ENCODE data around the gene PTPRD. TPM values are rescaled to one million over a fixed set of nuclear protein-coding genes. Genes with fewer than 3 reads are reported as not detected.

Gene PTPRD
- total RNA-seq, 1 experiment from 2014 or later: 32.5 TPM

GRCh38 chr9:10371824-10372223 is 241.0 kb downstream of the PTPRD start:
- Mint-ChIP-seq H3K9me3 (no peaks in the 10 kb centered on the region), H3K27me3 (ENCODE audit: low read depth) (no peaks in the 10 kb centered on the region), H3K27ac (peak overlapping the region in 2 of 3 experiments; percentile 36 to 68; a peak in 2 of 7 replicates), H3K4me3 (no peak overlapping the region), H3K4me1 (peaks cover 13% of the 10 kb centered on the region in 2 experiments), H3K36me3 (ENCODE audit: insufficient read depth in 1 of 3, low read depth in 3 of 3) (no peaks in the 10 kb centered on the region)
- DNase-seq: no peak
- H2BK120ac ChIP-seq (ENCODE audit: low read depth, low read length, poor library complexity, severe bottlenecking): no peak overlapping the region
- no peaks in the 10 kb centered on the region for H3K27me3 ChIP-seq (ENCODE audit: insufficient read depth, low read length)
- H3K14ac ChIP-seq (ENCODE audit: insufficient read depth, low read length): no peak overlapping the region
- no peak overlapping the region for H2BK5ac ChIP-seq (ENCODE audit: insufficient read length, low read length)
- H4K5ac ChIP-seq (ENCODE audit: insufficient read length, low read depth, low read length): no peak overlapping the region
- no peaks in the 10 kb centered on the region for H3K23me2 ChIP-seq (ENCODE audit: insufficient read length, low read depth, low read length, poor library complexity, severe bottlenecking)
- no peak overlapping the region for H3K27ac ChIP-seq (ENCODE audit: insufficient read length, low read depth, low read length)
- no peak overlapping the region for H2BK20ac ChIP-seq (ENCODE audit: low read depth, low read length, poor library complexity, severe bottlenecking)
- no peak overlapping the region for H3K4ac ChIP-seq (ENCODE audit: low read depth, low read length)
- H3K4me2 ChIP-seq (ENCODE audit: insufficient read depth, insufficient read length, low read length): no peak overlapping the region
- H2AK5ac ChIP-seq (ENCODE audit: insufficient read length, low read length): no peak overlapping the region
- H2AFZ ChIP-seq (ENCODE audit: low read length): no peak overlapping the region
- TF ChIP-seq CTCF (conservative IDR thresholded peaks at IDR 0.05): no peak
- no peaks in the 10 kb centered on the region for H3K4me1 ChIP-seq (ENCODE audit: insufficient read depth, low read length)
- H4K8ac ChIP-seq (replicated peaks; ENCODE audit: insufficient read length, low read depth, low read length): no peak overlapping the region
- H4K20me1 ChIP-seq (ENCODE audit: control insufficient read depth, insufficient read depth, insufficient read length): no peaks in the 10 kb centered on the region
- H3K9me3 ChIP-seq (ENCODE audit: control insufficient read depth, low read depth, low read length): no peaks in the 10 kb centered on the region
- no peak overlapping the region for H4K91ac ChIP-seq (ENCODE audit: insufficient read length, low read depth, low read length)
- H3K23ac ChIP-seq (ENCODE audit: insufficient read length, low read depth, low read length): no peak overlapping the region
- H3K9ac ChIP-seq (ENCODE audit: extremely low read depth, insufficient read length, low read length): no peak overlapping the region
- no peak overlapping the region for H2BK15ac ChIP-seq (ENCODE audit: low read depth, low read length)
- H3K56ac ChIP-seq (ENCODE audit: insufficient read length, low read depth, low read length): no peak overlapping the region
- H3K79me2 ChIP-seq (ENCODE audit: insufficient read depth, low read length): no peaks in the 10 kb centered on the region
- H3K18ac ChIP-seq (ENCODE audit: insufficient read length, low read depth, low read length): no peak overlapping the region
- no peak overlapping the region for H3T11ph ChIP-seq (ENCODE audit: low read length)
- no peak overlapping the region for H2BK12ac ChIP-seq (ENCODE audit: insufficient read length, low read depth, low read length)
- H3K79me1 ChIP-seq (ENCODE audit: insufficient read depth, low read depth, low read length, poor library complexity, severe bottlenecking): no peaks in the 10 kb centered on the region

All from H9 (cell line).